Measurements from ENCODE around the gene SEL1L2. TPM values are rescaled to one million over a fixed set of nuclear protein-coding genes. Genes with fewer than 3 reads are reported as not detected.

The SEL1L2 gene
- total RNA-seq, 1 donor: not detected

DNA sequence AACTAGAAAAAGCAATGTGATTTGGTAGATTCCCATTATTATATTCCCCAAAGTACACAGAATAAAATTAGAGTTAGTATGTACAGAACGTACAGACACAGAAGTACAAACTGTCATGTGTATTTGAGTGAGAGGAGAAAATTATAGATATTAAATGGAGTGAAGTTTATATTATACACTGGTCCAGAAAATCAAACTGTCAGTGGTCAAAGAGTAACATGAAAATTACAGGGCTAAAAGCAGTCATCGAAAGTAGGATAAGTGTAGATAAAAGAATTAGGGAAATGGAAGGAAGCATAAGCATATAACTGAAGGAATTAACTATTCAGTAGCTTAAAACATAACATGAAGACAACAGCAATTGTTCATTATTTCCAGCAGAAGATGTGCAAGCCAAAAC lies 30.3 kb downstream of the SEL1L2 start:
- Histone ChIP-seq H3K27me3 (ENCODE audit: insufficient read depth, low read length) (no peaks in the 10 kb centered on the region), H3K9me3 (ENCODE audit: low read depth, low read length) (no peaks in the 10 kb centered on the region), H3K4me1 (ENCODE audit: insufficient read depth, low read length) (no peaks in the 10 kb centered on the region), H3K4me3 (ENCODE audit: low read length) (no peak overlapping the region)

DNA sequence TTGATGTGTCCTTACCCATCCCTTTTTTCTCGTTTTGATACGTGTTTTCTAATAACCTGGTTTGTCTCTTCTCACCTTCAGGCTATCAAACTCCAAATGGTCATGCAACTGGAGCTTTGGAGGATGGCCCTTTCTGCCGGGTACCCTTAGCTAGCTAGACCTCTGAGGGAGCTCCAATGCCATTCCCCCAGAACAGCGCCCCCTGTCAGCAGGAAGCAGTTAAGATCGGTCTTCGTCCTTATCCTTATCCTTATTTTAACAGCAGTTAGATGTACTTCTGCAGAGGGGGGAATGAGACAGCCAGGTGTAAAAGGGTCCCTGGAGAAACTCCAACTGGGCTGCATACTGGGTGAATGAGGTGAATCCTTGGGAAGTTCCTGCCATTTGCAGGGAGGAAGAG lies 37.2 kb downstream of the SEL1L2 start:
- no peak overlapping the region for H3K4me3 ChIP-seq (ENCODE audit: low read length)
- H3K9me3 ChIP-seq (ENCODE audit: low read depth, low read length): no peaks in the 10 kb centered on the region
- H3K27me3 ChIP-seq (ENCODE audit: insufficient read depth, low read length): no peaks in the 10 kb centered on the region
- no peaks in the 10 kb centered on the region for H3K4me1 ChIP-seq (ENCODE audit: insufficient read depth, low read length)

DNA sequence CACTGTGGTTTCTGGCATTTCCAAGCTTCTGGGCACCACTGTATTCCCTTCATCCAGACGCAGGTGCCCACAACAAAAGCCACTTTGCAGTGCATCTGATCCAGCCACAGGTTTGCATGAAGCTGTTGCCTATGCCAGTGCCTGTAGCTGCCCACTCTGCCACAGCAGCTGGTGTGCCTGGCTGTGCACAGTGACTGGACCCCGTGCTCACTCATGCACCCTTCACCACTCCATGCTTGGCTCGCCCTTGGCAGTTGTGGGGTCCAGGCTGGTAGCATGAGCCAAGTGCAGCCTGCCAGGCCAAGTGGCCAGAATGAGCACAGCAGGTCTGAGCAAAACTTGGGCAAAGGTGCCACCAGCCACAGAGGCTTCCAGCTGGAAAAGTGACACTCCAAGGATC lies 42.7 kb downstream of the SEL1L2 start:
- Histone ChIP-seq H3K27me3 (ENCODE audit: insufficient read depth, low read length) (no peaks in the 10 kb centered on the region), H3K4me3 (ENCODE audit: low read length) (no peak overlapping the region), H3K9me3 (ENCODE audit: low read depth, low read length) (no peaks in the 10 kb centered on the region), H3K4me1 (ENCODE audit: insufficient read depth, low read length) (no peaks in the 10 kb centered on the region)

DNA sequence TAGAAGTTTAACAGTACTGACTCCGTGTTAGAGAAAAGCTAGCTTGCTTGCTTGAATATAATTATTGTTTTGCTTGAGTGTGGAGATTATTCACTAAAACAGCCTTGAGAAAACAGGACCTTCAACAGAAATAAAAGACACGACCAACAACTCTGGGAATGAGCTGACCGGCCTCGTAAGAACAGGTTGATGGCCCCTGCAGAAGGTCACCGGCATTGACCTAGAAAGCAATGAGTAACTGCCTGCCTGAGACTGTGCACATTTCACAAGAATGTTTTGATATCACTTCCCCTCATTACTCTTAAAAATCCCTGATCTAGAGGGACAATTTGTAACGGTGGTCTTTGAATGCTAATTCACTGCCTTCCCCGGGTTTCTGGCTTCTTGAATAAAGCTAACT lies 49.4 kb downstream of the SEL1L2 start:
- Histone ChIP-seq H3K27me3 (ENCODE audit: insufficient read depth, low read length) (no peaks in the 10 kb centered on the region), H3K9me3 (ENCODE audit: low read depth, low read length) (no peaks in the 10 kb centered on the region), H3K4me1 (ENCODE audit: insufficient read depth, low read length) (no peaks in the 10 kb centered on the region), H3K4me3 (ENCODE audit: low read length) (no peak overlapping the region)

DNA sequence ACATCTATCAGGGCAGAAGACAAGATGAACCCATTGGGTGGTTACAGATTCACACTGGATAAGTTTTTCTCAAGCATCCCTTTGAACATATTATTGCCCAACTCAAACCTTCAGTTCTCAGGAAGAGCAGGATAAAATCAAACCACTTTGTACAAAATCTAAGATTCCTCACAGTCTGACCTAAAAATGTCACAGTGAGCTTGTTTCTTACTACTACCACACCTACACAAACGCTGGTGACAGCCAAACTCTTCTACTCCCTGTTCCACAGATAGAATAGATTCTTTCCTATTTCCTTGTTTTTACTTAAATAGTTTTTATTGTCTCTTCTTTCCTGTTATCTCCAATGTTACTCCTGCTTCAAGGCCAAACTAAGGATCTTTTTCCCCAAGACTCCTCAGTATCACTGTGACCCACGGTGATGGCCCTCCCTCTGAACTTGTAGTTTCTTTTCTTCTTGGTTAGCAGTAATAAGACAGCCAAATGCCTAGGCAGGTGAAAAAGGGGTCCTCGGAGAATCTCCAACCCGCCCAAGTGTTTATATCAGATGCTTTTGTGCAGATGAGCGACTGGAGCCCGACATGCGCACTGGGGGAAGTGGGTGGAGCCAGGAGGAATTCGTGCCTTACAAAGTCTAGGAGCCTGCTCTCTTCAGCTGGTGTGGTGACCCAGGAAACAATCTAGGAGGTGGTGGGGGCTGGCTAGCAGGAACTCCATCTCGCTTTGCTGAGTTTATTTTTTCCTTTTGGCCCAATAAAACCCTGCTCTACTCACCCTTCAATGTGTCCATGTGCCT lies 53.4 kb downstream of the SEL1L2 start:
- no peaks in the 10 kb centered on the region for H3K4me1 ChIP-seq (ENCODE audit: insufficient read depth, low read length)
- H3K4me3 ChIP-seq (ENCODE audit: low read length): no peak overlapping the region
- no peaks in the 10 kb centered on the region for H3K27me3 ChIP-seq (ENCODE audit: insufficient read depth, low read length)
- no peaks in the 10 kb centered on the region for H3K9me3 ChIP-seq (ENCODE audit: low read depth, low read length)

DNA sequence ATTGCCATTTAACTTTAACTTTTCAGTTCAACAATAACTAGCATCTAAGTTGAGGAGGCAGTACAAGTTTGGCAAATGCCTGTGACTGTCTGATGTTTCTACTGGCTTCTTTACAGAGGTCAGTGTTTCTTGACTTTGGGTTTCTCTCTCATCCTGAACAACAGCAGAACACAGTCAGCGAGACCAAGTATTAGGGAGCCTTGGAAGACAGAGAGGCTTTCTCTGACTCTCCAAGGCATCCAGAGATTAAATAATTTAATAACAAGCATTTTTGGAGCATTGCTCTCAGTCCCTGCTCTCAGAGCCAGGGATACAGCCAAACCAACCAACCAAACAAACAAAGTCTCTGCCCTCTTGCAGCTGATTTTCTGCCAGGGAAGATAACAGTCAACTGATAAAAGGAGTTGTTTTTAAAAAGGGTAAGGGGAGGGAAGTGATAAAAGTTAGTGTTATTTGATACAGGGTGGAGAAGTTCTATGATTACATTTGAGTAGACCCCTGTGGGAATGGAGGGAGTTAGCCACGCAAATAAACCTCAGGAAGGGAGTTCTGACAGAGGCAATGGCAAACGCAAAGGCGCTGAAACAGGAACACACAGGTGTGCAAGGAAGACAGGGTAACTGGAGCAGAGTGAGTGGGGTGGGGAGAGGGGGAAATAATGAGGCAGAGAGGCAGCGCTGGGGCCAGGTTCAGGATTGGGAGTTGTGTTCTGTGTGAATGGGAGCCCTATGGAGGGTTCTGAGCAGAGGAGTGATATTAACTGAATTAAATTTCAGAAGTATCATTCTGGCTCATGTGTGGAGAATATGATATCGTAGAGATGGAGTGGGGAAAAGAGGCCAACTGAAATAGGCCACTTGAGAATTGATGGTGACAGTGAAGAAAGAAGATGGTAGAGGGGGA lies 55.2 kb downstream of the SEL1L2 start:
- no peak overlapping the region for H3K4me3 ChIP-seq (ENCODE audit: low read length)
- no peaks in the 10 kb centered on the region for H3K27me3 ChIP-seq (ENCODE audit: insufficient read depth, low read length)
- no peaks in the 10 kb centered on the region for H3K9me3 ChIP-seq (ENCODE audit: low read depth, low read length)
- H3K4me1 ChIP-seq (ENCODE audit: insufficient read depth, low read length): no peaks in the 10 kb centered on the region

DNA sequence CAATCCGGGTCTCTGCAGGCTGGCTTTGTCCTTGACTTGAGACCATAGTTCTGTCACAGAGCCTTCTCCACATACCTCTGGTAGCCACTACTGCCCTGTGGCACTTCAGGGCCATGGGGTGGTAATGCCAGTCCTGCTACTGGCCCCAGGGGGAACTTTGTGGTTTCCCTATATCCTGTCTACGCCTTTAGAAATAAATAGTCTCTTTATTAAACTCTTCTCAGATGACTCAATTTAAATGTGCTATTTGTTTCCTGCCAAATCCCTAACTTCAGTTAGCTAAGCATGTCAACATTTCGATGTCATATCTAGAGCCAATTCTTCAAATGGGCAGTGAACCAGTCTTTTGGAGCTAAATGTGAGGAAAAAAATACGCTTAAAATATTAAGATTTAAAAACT lies 60.1 kb downstream of the SEL1L2 start:
- Histone ChIP-seq H3K27me3 (ENCODE audit: insufficient read depth, low read length) (no peaks in the 10 kb centered on the region), H3K4me1 (ENCODE audit: insufficient read depth, low read length) (no peaks in the 10 kb centered on the region), H3K9me3 (ENCODE audit: low read depth, low read length) (no peaks in the 10 kb centered on the region), H3K4me3 (ENCODE audit: low read length) (no peak overlapping the region)

DNA sequence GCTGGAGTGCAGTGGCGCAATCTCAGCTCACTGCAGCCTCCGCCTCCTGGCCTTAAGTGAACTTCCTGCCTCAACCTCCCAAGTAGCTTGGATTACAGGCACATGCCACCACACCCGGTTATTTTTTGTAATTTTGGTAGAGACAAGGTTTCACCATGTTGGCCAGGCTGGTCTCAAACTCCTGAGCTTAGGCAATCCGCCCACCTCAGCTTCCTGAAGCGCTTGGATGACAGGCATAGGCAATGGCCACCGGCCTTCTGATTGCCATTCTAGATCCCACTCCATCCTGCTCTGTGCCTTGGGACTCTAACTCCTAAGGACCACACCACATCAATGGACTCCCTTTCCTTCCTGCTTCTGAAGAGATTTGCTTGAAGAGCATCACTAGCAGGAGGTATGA lies 60.6 kb downstream of the SEL1L2 start:
- Histone ChIP-seq H3K4me3 (ENCODE audit: low read length) (no peak overlapping the region), H3K27me3 (ENCODE audit: insufficient read depth, low read length) (no peaks in the 10 kb centered on the region), H3K4me1 (ENCODE audit: insufficient read depth, low read length) (no peaks in the 10 kb centered on the region), H3K9me3 (ENCODE audit: low read depth, low read length) (no peaks in the 10 kb centered on the region)

DNA sequence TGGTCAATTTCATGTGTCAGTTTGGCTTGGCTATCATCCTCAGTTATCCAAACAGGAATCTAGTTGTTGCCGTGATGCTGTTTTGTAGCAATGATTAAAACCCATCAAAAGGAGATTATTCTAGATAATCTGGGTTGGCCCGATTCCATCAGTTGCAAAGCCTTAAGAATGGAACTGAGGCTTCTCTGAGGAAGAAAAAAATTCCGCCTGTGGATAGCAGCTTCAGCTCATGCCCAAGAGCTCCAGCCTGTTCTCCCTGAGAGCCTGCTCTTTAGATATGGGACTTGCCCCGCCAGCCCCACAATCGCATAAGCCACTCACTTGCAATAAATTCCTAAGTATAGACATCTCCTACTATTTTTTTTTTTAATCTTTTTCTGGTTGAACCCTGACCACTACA lies 61.5 kb downstream of the SEL1L2 start:
- Histone ChIP-seq H3K27me3 (ENCODE audit: insufficient read depth, low read length) (no peaks in the 10 kb centered on the region), H3K4me1 (ENCODE audit: insufficient read depth, low read length) (no peaks in the 10 kb centered on the region), H3K9me3 (ENCODE audit: low read depth, low read length) (no peaks in the 10 kb centered on the region), H3K4me3 (ENCODE audit: low read length) (no peak overlapping the region)

DNA sequence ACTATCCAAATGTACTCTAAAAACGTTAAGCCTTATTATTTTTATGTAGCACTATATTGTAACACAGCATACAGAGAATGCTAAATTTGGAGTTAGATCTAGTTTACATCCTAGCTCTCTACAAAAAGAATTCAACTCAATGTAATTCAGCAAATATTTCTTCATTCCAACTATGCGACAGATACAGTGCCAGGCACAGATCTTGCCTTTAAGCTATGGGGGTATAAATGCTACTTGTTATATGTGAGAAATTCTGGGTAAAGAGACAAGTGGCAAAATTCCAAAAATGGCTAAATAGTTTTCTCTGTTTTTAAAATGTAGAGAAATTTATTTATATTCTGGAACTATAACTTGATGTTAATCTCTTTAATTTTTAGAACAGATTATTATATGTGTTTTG lies 63.2 kb downstream of the SEL1L2 start:
- Histone ChIP-seq H3K9me3 (ENCODE audit: low read depth, low read length) (no peaks in the 10 kb centered on the region), H3K4me1 (ENCODE audit: insufficient read depth, low read length) (no peaks in the 10 kb centered on the region), H3K4me3 (ENCODE audit: low read length) (no peak overlapping the region), H3K27me3 (ENCODE audit: insufficient read depth, low read length) (no peaks in the 10 kb centered on the region)

DNA sequence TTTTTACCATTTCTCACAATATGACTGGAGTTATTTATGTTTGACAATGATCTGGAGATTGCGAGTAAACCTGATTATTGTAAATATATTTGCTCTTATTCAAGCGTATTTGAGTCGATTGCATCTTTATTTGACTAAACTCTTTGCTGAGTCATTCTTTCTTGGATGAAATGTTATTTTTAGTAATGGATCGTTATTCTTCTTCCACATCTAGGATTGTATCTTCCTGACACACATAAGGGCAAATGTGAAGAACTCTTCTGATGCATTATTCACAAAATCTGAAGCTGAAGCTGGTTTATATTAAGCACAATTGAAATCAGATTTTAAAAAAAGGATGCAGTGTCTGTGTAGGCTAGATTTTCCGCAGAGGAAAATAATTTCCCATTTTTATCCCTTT lies 68.2 kb downstream of the SEL1L2 start:
- Histone ChIP-seq H3K4me1 (ENCODE audit: insufficient read depth, low read length) (no peaks in the 10 kb centered on the region), H3K4me3 (ENCODE audit: low read length) (no peak overlapping the region), H3K27me3 (ENCODE audit: insufficient read depth, low read length) (no peaks in the 10 kb centered on the region), H3K9me3 (ENCODE audit: low read depth, low read length) (no peaks in the 10 kb centered on the region)

DNA sequence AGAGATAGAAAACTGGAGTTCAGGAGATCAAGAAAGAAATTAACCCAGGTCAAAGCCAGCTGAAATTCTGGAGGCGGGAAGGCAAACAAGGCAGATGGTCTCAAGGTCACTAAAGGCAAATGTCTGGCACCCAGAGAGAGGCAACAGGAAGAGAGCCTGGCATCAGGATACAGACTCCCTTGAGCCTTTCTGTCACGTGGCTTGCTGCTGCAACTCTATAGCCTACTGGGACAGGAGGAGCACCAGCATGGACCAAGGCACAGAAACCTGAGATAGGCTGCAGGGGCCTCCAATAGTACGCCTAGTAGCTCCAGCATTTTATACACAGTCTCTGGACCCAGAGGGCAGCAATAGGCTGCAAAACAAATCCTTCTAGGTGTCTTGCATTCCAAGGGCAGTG lies 75.1 kb downstream of the SEL1L2 start:
- H3K4me1 ChIP-seq (ENCODE audit: insufficient read depth, low read length): no peaks in the 10 kb centered on the region
- no peaks in the 10 kb centered on the region for H3K27me3 ChIP-seq (ENCODE audit: insufficient read depth, low read length)
- H3K9me3 ChIP-seq (ENCODE audit: low read depth, low read length): no peaks in the 10 kb centered on the region
- no peak overlapping the region for H3K4me3 ChIP-seq (ENCODE audit: low read length)

DNA sequence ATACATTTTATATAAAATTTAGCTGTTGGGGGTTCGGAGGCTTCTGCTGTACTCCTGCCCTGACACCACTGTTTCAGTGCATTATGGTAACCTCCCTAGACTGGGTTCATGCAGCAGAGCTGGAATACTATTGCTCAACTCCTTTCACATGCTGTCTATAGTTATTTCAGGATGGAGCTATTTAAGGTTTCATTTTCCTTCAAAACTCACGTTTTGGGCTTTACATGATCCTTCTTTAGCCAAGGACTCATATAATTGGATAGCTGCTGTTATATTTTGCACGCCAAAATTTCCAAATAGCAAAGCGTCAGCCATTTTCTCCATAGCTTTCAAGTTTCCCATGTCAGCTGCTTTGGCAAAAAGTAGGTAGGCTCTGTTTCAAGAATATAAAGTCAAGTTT lies 76.8 kb downstream of the SEL1L2 start:
- no peaks in the 10 kb centered on the region for H3K27me3 ChIP-seq (ENCODE audit: insufficient read depth, low read length)
- H3K4me1 ChIP-seq (ENCODE audit: insufficient read depth, low read length): no peaks in the 10 kb centered on the region
- H3K4me3 ChIP-seq (ENCODE audit: low read length): no peak overlapping the region
- H3K9me3 ChIP-seq (ENCODE audit: low read depth, low read length): no peaks in the 10 kb centered on the region

DNA sequence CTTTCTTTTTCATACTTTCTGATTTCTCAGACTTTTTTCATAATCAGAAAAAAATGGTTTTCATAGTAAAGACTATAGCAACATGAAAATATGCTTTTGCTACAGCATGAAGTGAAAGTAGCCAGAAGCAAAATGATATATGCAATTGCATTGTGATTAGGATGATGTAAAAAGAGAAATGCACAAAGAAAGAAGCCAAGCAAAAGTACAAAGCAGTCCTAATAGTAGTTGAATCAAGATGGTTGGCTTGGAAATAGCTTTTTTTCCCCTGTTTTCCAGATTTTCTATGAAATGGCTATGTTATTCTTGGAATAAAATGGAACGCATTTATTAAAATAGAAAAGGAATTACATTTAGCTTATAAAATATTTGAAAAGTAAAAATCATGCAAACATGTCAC lies 77.3 kb downstream of the SEL1L2 start:
- H3K27me3 ChIP-seq (ENCODE audit: insufficient read depth, low read length): no peaks in the 10 kb centered on the region
- H3K9me3 ChIP-seq (ENCODE audit: low read depth, low read length): no peaks in the 10 kb centered on the region
- no peaks in the 10 kb centered on the region for H3K4me1 ChIP-seq (ENCODE audit: insufficient read depth, low read length)
- no peak overlapping the region for H3K4me3 ChIP-seq (ENCODE audit: low read length)

DNA sequence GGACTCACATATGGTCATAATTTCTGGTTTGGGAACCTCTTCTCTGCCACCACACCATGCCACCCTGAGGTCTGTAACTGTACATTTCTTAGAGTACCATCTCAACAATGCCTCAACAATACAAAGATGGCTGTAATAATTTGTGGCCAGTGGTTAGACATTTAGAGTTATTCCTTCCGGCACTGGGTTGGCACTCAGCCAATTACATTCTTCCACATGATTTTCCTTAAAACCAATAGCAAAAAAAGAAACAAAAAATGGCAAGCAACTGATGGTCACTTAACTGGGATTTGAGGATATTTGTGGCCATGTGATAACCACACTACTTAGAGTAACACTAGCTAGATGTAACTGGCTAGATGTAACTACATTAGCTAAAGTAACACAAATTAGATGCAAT lies 79.9 kb downstream of the SEL1L2 start:
- Histone ChIP-seq H3K9me3 (ENCODE audit: low read depth, low read length) (no peaks in the 10 kb centered on the region), H3K4me1 (ENCODE audit: insufficient read depth, low read length) (no peaks in the 10 kb centered on the region), H3K4me3 (ENCODE audit: low read length) (no peak overlapping the region), H3K27me3 (ENCODE audit: insufficient read depth, low read length) (no peaks in the 10 kb centered on the region)

DNA sequence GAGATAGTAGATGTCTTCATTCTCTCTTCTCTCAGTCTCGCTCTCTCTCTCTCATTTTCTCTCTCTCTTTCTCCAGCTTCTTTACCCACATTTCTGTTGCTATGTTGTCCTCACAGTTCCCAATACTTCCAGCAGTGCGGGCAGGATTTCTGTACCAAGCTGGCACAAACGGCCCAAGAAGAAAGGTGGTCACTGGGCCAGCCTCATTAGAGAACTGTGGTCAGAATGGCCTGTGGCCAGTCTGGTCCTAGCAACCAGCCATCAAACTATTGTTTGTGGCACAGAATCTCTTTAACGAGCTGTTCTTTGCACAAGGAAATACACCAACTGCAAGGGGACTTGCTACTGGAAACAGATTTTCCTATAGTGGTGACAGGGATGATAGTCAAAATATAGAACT lies 81.3 kb downstream of the SEL1L2 start:
- Histone ChIP-seq H3K4me3 (ENCODE audit: low read length) (no peak overlapping the region), H3K4me1 (ENCODE audit: insufficient read depth, low read length) (no peaks in the 10 kb centered on the region), H3K9me3 (ENCODE audit: low read depth, low read length) (no peaks in the 10 kb centered on the region), H3K27me3 (ENCODE audit: insufficient read depth, low read length) (no peaks in the 10 kb centered on the region)
